ENCODE measurements around the gene ITGBL1.

DNA sequence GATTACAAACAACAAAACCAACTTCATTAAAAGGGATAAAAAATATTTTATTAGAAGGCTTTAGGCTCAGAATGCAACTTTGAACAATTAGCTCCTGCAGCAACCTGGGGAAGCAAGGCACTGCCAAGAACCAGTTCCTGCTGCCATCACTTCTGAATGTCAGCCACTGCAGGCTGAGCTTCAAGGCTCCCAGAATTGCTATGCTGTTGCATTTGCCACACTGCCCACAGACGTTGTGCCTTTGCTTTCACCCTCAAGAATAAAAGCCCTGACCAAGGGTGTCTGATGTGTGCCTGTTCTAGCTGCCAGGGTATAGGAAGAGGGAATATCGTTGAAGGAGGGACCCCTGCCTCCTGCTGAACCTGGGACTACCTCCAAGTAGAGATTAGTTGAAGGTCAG, 238.4 kb downstream of the ITGBL1 start:
- TF ChIP-seq, protein P1, sequence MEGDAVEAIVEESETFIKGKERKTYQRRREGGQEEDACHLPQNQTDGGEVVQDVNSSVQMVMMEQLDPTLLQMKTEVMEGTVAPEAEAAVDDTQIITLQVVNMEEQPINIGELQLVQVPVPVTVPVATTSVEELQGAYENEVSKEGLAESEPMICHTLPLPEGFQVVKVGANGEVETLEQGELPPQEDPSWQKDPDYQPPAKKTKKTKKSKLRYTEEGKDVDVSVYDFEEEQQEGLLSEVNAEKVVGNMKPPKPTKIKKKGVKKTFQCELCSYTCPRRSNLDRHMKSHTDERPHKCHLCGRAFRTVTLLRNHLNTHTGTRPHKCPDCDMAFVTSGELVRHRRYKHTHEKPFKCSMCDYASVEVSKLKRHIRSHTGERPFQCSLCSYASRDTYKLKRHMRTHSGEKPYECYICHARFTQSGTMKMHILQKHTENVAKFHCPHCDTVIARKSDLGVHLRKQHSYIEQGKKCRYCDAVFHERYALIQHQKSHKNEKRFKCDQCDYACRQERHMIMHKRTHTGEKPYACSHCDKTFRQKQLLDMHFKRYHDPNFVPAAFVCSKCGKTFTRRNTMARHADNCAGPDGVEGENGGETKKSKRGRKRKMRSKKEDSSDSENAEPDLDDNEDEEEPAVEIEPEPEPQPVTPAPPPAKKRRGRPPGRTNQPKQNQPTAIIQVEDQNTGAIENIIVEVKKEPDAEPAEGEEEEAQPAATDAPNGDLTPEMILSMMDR (IDR thresholded peaks at IDR 0.05): no peak
- no peak for TF ChIP-seq POLR2A (IDR thresholded peaks at IDR 0.05)
